Measurements from ENCODE around the gene PID1. TPM values are rescaled to one million over a fixed set of nuclear protein-coding genes. Genes with fewer than 3 reads are reported as not detected.

PID1 gene
- total RNA-seq, 2 donors from 2014 or later: 0.55 to 1.6 TPM

GRCh38 chr2:229060147-229060546 is 210.9 kb downstream of the PID1 start:
- Mint-ChIP-seq H3K4me1 (peaks cover 8% of the 10 kb centered on the region), H3K9me3 (no peaks in the 10 kb centered on the region), H3K36me3 (ENCODE audit: low read depth) (no peaks in the 10 kb centered on the region), H3K27ac (no peak overlapping the region), H3K27me3 (ENCODE audit: insufficient read depth) (no peaks in the 10 kb centered on the region), H3K4me3 (no peak overlapping the region)
- Histone ChIP-seq H3K36me3 (ENCODE audit: control insufficient read depth, insufficient read depth, low read length) (no peaks in the 10 kb centered on the region), H3K27me3 (ENCODE audit: control insufficient read depth, insufficient read depth, low read length, poor library complexity, severe bottlenecking) (no peaks in the 10 kb centered on the region), H3K4me3 (ENCODE audit: low read length) (no peak overlapping the region), H3K27ac (ENCODE audit: low read depth, low read length) (no peak overlapping the region), H3K9ac (ENCODE audit: extremely low read depth, low read length, poor library complexity, severe bottlenecking) (no peak overlapping the region), H3K9me3 (ENCODE audit: control insufficient read depth, low read length) (no peaks in the 10 kb centered on the region), H3K4me1 (ENCODE audit: control insufficient read depth, insufficient read depth, low read length) (no peaks in the 10 kb centered on the region)
- DNase-seq: no peak
- TF ChIP-seq CTCF (conservative IDR thresholded peaks at IDR 0.05): no peak

GRCh38 chr2:229059331-229060033 is 211.6 kb downstream of the PID1 start:
- H3K4me1 Mint-ChIP-seq: peaks cover 8% of the 10 kb centered on the region
- Histone ChIP-seq H3K4me3 (ENCODE audit: low read length) (no peak overlapping the region), H3K9ac (ENCODE audit: extremely low read depth, low read length, poor library complexity, severe bottlenecking) (no peak overlapping the region), H3K36me3 (ENCODE audit: control insufficient read depth, insufficient read depth, low read length) (no peaks in the 10 kb centered on the region), H3K27ac (ENCODE audit: low read depth, low read length) (no peak overlapping the region), H3K4me1 (ENCODE audit: control insufficient read depth, insufficient read depth, low read length) (no peaks in the 10 kb centered on the region), H3K9me3 (ENCODE audit: control insufficient read depth, low read length) (no peaks in the 10 kb centered on the region), H3K27me3 (ENCODE audit: control insufficient read depth, insufficient read depth, low read length, poor library complexity, severe bottlenecking) (no peaks in the 10 kb centered on the region)
- no peak for TF ChIP-seq CTCF (conservative IDR thresholded peaks at IDR 0.05)
- no peak overlapping the region for H3K27ac Mint-ChIP-seq
- WGBS, 2 experiments (ENCODE audit: insufficient coverage in 1 of 2, insufficient read length in 1 of 2): 94 to 100% methylated on average over 2 to 3 of the region's 3 CpGs
- H3K4me3 Mint-ChIP-seq: no peak overlapping the region
- no peak for DNase-seq
- no peaks in the 10 kb centered on the region for H3K9me3 Mint-ChIP-seq
- no peaks in the 10 kb centered on the region for H3K27me3 Mint-ChIP-seq (ENCODE audit: insufficient read depth)
- H3K36me3 Mint-ChIP-seq (ENCODE audit: low read depth): no peaks in the 10 kb centered on the region

- H3K4me1 ChIP-seq (ENCODE audit: control insufficient read depth, insufficient read depth, low read length): no peaks in the 10 kb centered on the region
- no peak for TF ChIP-seq CTCF (conservative IDR thresholded peaks at IDR 0.05)
- Mint-ChIP-seq H3K4me1 (peaks cover 8% of the 10 kb centered on the region), H3K9me3 (no peaks in the 10 kb centered on the region), H3K27ac (no peak overlapping the region), H3K27me3 (ENCODE audit: insufficient read depth) (no peaks in the 10 kb centered on the region), H3K4me3 (no peak overlapping the region), H3K36me3 (ENCODE audit: low read depth) (no peaks in the 10 kb centered on the region)
- WGBS, 2 experiments (ENCODE audit: insufficient coverage in 1 of 2, insufficient read length in 1 of 2): 89 to 92% methylated on average over 3 to 4 of the region's 4 CpGs
- no peaks in the 10 kb centered on the region for H3K9me3 ChIP-seq (ENCODE audit: control insufficient read depth, low read length)
- no peak overlapping the region for H3K4me3 ChIP-seq (ENCODE audit: low read length)
- no peaks in the 10 kb centered on the region for H3K27me3 ChIP-seq (ENCODE audit: control insufficient read depth, insufficient read depth, low read length, poor library complexity, severe bottlenecking)
- no peak for DNase-seq
- no peak overlapping the region for H3K9ac ChIP-seq (ENCODE audit: extremely low read depth, low read length, poor library complexity, severe bottlenecking)
- no peak overlapping the region for H3K27ac ChIP-seq (ENCODE audit: low read depth, low read length)
- H3K36me3 ChIP-seq (ENCODE audit: control insufficient read depth, insufficient read depth, low read length): no peaks in the 10 kb centered on the region
Observed at GRCh38 chr2:229057976-229058553, 213.0 kb downstream of the PID1 start.

Data from endodermal cell (in vitro differentiated cells).